HG02798 (cell line): ENCODE data around the gene LRRC3B.

ENCODE experiments used
- ATAC-seq: cut with Tn5 transposase; IDR thresholded peaks from one replicate; pipeline ENCODE4 v1.9.1; 2021; ENCODE audit warnings: mild to moderate bottlenecking; ENCODE audit not compliant: unreplicated experiment, poor library complexity

LRRC3B gene

DNA sequence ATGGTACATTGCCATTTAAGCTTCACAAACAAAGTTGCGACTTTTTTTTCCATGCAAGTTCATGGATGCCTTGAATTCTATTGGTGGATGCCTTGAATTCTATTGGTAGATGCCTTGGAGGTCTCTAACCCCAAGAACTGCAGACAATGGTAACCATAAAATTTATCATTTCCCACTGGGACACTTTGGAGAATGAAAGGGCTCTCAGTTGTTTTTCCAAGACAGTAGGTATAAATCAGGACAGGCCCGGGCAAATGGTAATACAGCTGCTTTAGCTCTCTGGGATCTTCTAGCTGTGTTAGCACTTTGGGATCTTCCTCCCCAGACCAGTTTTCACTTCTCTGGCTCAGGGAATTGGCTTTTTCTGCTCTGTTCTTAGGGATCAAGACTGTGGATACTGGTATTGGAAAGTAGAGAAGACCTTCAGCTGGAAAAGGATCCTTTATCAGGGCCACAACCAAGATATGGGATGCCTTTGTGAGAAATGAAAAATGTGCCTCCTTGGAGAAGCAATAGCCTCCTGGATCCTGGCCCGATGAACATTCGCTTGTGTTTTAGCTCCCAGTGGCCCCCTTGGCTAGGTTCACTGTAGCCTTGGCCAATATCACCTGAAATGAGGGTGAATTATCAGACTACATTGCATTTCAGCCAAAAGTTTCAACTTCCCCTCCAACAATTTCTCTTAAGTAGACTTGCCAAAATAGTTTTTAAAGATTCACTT lies 8.3 kb downstream of the LRRC3B start:
- no peak for ATAC-seq

DNA sequence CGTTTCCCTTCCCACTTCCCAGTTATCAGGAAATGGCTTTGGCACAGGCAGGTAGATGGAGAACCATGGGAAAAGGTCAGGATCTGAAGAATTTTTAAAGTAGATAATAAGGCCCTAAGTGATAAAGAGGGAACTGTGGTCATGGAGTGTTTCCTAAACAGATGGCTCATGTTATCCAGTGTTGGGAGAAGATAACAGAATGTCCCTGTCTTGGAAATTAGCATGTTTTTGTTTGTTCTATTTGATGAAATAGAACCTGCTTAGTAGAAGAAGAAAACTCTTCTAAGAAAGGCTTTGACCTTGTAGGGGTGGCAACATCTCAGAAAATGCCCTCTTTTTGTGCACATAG lies 8.8 kb downstream of the LRRC3B start:
- ATAC-seq = no peak

DNA sequence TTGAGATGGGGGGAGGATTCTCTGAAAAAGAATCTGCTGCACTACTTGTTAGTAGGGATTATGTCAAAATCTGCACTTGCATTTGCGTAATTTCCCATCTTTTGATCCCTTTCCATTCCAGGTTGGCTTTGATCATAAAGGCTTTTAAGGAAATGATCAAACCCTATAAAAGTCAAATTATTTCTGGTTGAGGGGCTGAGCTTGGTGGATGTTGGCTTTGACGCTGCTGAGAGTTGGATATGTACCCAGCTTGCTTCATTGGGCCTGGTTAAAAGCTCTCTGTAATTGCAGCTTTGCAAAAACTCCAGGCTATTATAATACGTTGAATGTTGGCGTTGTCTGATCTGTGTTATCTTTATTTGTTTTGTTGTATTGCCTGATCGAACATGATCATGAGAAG lies 12.0 kb downstream of the LRRC3B start:
- no peak for ATAC-seq

DNA sequence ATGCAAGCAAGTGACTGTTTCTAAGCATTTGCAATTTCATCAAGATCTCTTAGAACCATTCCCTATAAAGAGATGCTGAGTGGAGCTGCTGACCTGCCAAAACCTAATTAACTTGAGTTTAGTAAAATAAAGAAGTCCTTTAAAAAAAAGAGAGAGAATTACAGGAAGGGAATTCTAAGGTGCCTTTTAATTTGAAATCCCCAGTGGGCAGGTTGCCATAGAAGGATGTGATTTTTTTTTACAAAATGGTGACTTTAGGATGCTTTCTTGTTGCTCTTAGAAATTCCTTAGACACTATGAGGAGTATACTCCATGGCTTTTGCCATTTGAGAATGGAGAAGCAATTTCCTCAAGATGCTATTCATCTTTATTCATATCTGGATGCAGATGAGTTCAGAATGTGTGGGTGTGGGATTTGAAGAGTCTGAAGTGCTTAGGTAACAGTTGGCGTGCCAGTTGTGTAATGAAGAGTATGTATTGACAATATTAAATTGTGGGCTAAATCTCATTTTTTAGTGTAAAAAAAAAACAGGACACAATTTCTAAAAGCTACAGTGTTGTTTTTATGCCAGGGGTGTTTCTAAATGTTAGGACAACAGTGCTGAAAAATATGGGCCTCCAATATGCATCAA lies 13.6 kb downstream of the LRRC3B start:
- no peak for ATAC-seq

DNA sequence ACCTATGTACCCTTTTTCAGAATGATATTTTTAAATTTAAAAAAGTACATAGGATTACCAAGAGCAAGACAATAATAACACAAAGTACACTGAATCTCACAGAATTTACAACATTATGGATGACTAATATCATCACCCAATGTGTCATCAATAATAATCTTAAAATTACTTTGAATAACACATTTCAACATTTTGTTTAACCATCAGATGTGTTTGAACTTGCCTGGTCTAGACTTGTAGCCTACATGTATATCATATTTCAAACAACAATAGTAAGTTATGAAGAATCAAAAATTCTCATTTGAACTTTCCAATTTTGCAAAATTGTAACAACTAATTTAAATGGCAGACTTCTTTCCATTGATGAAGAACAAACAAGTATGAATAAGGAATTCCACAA lies 15.1 kb downstream of the LRRC3B start:
- no peak for ATAC-seq

DNA sequence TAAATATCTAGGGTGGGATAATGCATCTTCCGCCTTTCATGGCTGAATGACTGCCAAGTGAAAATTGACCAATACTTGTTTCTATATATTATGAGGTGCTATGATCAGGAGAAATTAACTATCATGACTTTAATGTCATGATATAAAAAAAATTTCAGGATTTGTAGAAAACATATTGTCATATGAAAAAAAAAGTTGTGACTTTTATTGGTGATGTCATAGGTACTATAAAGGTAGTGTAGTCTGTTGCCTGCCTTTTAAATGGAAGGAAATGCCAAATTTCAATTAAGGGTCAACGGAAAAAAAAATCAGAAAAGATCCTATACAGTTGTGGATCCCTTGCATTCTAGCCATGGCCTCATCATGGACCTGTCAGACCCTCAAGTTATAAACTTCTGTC lies 15.5 kb downstream of the LRRC3B start:
- no peak for ATAC-seq

DNA sequence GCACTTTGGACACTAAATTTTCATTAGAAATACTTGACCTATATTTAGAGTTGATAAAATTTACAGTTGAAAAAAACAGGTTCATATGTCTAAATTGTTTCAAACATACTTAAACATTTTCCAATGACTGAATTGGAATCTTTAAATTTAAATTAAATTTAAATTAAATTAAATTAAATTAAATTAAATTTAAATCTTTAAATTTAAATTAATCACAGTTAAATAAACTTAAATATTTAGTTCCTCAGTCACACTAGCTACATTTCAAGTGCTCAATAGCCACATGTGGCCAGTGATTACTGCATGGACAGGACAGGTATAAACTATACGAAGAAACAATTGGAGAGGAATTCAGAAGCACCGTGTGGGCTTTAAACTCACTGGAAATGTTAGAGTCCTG lies 16.8 kb downstream of the LRRC3B start:
- ATAC-seq = no peak

DNA sequence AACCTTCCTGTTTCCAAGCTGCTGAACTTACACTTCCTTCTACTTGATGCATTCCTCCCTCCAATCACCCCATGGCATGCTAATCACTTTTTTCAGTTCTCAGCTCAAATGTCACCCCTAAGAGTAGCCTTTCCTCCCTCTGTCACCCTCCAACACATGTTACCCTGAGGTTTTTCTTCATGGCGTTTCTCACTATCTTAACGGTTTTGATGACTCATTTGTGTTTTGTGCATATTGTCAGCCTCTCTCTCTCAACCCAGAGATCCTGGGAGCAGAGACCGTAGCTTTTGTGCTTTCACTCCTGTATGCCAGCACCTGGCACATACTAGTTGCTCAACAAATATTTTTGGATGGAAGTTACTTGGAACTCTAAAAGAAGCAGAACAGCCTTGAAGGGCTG lies 24.5 kb downstream of the LRRC3B start:
- no peak for ATAC-seq

DNA sequence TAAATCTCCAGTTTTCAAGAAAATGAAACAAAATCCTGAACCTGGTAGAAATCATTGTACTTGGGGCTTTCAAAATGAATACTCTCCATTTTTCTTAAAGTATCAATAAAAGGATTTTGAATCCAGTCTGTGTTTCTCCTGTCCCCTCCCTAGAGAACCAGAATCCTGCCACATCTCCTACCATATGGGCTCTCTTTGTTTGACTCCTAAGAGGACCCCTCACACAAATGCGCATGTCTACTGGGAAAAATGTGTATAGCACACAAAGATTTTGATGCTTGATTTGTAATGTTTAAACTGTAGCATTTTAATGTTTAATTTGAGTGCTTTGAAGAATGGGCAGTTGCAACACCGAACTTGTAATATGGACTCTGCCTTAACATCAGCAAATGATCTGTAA lies 25.9 kb downstream of the LRRC3B start:
- no peak for ATAC-seq

DNA sequence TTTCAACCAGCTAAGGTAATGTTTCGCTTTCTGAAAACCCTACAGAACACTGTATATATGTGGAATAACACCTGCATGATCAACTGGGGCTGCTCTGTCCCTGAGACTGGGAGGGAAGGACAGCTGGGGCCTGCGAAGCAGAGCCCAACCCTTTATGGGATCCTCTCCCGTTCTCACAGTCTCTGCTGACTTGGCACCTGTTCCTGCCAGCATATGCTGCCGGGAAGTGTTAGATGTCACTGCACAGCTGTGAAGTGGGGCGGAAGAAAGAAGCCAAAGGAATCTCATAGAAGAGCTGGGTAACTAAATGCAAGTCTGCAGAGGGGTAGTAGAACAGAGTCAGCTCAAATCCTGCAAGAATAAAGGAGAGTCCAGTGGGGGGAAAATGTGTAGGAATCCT lies 29.6 kb downstream of the LRRC3B start:
- no peak for ATAC-seq

DNA sequence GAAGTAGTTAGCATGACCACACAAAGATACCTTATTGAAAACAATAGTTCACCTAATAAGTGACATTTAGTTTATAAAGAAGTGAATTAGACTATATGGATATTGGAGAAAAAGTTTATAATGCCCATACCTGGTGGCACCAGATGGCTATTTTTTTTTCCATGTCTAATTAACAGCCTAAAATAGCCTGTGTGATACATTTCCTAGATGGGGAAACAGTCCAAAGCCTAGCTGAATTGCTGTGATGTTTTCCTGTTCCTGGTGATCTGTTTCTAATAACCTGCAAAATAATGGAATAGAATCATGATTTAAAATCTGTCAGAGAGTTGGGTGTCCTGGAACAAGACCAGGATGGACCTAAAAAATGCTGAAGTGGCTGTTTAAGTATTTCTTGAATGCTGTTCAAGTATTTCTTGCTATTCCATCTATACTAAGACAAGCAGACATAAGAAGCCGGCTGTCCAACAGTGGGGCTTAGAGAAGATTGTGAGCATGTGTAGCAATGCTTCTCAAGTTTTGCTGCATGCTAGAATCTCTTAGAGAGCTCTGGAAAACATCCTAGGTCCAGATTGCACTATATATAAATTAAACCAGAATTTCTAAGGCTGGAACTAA lies 31.3 kb downstream of the LRRC3B start:
- no peak for ATAC-seq

DNA sequence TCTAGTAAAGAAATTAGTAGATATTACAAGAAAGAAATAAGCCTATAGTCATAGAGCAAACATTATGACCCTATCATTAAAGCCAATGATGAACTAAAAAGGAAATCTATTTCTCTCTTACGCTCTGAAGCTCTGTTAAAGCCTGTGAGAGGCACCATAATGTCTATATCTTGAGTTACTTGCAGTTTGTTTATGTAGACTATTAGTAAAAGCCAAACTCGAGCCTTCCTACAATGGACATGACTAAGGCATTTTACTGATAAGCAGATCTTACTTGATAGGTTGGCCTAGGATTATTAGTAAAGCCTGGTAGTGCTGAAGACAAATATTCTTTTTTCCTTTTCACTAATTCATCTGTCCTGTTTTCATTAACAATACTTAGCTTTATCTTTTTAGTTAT lies 32.7 kb downstream of the LRRC3B start:
- ATAC-seq = no peak

DNA sequence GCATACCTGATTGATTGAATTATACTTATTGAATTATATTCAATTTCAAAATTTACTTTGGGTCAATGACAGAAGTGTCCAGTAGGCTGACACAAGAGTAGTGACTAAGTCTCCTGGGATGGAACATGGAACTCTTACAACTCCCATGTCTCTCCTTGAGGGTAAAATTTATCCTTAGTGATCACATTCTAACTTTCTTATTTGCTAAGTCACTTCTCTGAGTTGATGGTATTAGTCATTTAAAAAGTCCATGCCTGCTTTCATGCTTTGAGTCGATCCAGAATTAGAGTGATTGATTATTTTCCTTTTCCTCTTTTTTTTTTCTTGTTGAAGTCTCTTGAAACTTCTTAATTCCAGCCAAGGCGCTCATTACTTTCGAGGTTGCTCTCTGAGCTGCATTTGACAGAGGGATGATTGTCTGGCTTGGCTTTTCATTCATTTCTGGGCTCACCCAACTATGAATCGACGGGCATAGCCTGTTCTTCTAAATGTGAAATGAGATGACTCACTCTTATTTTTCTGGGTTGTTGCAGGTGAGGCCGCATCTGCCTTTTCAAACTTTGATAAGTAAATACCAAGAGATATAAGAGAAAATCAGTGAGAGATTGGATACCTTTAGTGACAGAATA lies 34.9 kb downstream of the LRRC3B start:
- no peak for ATAC-seq

DNA sequence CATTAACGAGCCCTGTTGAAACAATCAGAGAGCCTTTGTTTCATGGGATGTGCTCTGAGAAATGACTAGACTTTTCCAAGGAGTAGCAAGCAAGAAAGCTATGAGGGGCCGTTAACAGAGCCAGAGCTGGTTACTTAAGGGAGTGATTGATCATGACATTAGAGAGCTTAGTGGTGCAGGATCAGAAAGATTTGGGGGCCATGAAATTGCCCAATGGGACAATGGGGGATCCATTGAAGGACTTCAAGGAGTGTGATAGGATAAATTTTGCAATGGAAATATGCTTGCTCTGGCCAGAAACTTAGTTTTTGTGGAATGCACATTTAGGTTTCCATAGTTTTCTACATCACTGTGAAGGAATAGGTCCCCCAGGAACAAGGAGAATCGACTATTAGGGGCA lies 45.6 kb downstream of the LRRC3B start:
- ATAC-seq = no peak

DNA sequence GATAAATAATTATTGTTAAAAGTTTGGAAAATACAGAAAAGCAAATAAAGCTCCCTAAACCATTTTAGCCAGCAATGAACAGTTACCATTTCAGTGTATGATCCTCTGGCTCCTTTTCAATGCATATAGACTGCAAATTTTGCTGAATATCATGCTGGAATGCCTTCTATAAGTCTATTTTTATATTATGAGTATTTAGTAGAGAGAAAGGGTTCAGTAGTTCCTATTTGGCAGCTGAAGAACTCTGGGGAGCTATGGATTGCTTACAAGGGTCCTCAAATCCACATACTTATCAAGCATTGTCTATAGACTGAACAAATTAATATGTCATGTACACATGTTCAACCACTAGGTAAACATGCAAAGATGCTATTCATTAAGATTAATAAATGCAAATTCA lies 46.1 kb downstream of the LRRC3B start:
- ATAC-seq = no peak

DNA sequence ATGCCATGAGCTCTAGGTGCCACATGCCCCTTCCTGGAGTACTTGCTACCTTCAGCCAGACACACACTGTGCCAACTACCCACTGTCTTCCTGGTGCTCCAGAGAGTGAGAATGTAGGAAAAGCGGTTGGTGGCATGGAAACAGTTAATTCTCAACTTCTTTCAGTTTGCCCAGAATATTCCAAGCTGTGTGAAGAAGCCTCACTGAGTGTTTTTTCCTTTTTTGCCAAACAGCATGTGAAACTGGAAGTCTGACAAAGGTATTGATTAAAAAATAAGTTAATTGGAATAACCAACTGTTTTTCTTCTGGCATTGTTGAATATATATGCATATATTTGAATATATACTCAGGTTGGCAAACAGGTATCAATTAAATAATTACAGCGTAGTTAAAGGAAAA lies 52.8 kb downstream of the LRRC3B start:
- no peak for ATAC-seq

DNA sequence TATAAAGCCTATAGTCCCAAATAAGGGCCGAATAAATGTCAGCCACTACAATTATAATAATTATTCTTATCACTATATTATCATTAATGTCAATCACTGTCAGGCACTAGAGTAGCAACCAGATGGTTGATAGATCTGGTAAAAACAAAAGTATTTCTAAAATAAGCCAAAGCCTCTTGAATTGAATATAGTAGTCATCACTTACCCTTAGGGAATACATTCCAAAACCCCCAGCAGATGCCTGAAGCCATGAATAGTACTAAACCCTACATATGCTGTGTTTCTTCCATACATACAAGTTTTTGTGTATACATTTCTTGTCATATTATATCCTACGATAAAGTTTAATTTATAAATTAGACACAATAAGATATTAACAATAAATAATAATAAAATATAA lies 59.1 kb downstream of the LRRC3B start:
- no peak for ATAC-seq

DNA sequence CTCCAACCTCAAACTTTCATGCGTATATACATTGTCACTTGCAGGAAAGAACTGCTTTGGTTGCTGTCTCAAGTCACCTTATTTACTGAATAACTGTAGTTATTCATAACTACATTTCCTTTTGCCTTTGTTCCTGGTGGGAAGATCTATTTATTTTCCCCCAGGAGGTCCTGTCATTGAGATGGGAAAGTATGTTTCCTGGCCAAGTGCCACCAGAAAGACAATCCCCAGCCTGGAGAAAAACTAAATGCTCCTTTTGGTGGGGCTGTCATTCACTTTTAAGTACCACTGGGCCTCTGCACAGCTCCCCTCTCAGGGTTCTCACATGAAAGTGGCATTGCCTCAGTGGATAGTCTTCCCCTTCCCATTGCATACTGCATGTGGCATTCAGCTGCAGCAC lies 59.8 kb downstream of the LRRC3B start:
- no peak for ATAC-seq

DNA sequence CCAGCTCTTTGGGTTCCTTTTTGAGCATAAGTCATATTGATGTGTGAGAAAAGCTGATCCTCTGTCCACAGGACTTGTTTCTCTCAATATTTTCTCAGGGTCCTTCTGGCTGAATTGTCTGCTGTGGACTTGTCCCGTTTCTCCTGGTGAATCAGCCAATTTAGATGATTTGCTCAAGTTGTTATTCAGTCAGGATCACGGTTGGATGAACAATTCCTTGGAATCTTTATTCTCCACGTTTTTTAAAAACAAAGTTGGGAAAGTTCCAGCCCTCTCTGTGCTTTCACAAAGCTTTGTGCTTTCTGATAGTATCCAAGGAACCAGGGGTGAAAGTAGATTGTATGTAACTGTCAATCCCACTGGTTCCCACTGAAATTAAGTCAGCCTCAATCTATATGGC lies 61.3 kb downstream of the LRRC3B start:
- no peak for ATAC-seq

DNA sequence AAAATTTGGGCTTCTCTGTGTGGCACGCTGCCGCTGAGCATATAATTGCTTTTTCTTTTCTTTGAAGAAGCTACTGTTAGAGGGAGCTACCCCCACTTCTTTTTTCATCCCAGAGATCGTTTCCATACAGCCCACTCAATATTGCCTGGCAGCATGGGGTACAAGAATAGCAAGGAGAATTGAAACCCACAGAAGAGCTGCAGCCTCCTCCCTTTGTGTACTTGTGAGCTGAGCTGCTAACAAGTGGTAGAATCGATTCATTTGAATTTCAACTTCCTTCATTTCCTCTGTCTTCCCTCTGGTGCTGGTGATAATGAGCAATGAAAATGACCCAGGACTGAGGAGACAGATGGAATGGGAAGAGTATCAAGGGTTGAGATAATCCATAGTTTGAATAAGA lies 64.9 kb downstream of the LRRC3B start:
- no peak for ATAC-seq

DNA sequence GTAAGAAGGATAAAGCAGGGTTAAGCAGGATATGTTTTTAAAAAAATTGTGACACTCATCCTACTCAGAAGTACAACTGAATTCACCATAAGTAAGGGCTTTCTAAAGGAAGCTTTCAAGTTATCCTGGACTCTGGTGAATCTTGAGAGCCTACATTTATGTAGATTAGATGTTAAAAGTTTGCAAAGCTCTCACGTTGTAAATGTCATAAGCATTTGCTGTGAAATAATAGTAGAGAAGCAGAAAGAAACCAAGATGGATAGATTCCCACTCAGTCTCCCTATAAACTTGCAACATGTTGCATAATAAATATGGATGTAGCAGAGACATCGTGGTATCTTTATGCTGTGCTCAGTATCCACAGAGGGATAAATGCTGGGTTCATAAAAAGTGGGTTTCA lies 77.0 kb downstream of the LRRC3B start:
- no peak for ATAC-seq

DNA sequence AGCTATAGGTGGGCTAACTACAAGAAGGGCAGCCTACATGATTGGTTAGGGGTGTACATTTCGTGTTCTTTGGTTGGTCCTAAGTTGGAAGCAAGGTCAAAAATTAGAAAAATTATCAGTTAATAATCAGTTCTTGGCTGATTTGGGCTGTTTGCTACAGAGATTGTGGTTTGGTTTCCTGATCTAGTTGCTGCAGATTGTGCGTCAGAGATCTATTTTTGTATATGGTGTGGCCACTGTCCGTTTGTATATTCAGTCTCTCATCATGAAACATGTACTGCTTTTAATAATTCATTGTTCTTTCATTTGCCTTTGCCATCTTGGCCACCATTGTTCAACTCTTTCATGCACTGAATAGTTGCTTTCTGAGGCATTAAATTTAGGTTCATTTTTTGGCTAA lies 80.9 kb downstream of the LRRC3B start:
- ATAC-seq = no peak
